GM18498 (cell line): ENCODE data around the gene NOTCH4.
"Not testable (repeated sequence)": the region's sequence is repeated elsewhere in the genome, so short reads cannot be mapped to it uniquely, and the experiment has no call there.

ENCODE experiments used
- ATAC-seq: cut with Tn5 transposase; IDR thresholded peaks from one replicate; pipeline ENCODE4 v1.9.1; 2021; ENCODE audit warnings: mild to moderate bottlenecking, moderate library complexity; ENCODE audit not compliant: unreplicated experiment

The NOTCH4 gene

DNA sequence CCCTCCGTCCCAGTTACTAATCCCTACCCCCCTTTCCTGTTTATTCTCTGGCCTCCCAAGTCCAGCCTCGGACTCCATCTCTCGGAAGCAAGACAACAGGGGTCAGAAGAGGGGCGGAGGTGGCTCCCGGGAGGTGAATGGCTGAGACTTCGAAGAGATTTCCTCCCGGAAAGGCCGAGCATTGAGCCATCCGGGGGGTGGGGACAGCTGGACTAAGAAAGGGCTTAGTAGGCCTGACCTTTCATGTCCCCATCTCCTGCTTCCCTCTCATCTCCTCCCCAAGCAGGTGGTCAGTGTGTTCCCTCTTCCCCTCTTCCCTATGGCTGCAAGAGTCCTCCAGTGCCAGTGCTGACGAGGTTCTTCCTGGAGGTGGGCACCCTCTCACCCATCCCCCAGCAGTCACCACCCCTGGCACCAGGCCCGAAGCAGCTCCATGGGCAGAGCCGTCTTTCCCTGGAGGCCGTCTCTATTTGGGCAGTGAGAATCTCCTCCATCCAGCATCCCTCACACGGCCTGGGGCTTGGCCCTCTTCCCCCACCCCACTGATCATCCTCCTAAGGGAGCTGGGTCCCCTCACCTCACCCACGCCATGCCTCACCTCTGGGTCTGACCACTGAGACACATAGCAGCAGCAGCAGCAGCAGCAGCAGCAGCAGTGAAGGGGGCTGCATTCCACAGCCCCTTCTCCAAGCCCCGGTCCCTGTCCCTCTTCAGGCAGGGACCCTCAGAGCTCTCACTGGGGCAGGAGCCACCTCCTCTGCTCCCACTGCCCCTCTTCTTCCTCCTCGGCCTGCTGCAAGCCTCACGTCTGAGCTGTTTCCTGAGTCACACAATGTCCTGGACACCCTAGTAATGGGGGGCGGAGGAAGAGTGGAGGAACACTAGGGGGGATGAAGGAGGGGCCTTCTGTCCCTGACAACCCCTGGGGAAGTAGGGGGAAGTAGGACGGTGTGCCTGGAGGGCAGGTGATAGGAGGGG lies at the start of gene NOTCH4:
Gene NOTCH4, minus strand, starts transcription at position 810 of the 978 bp plus-strand sequence. Its CDS starts 139 bp downstream, at position 671.
- ATAC-seq: no peak

DNA sequence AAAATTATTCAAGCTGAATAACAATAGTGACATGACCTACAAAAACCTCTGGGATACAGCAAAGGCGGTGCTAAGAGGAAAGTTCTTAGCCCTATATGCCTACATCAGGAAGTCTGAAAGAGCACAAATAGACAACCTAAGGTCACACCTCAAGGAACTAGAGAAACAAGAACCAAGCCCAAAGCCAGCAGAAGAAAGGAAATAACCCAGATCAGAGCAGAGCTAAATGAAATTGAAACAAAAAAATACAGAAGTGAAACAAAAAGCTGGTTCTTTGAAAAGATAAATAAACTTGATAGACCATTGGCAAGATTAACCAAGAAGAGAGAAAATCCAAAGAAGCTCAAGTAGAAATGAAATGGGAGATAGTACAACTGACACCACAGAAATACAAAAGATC lies 47.6 kb upstream of the NOTCH4 start:
- no peak for ATAC-seq

DNA sequence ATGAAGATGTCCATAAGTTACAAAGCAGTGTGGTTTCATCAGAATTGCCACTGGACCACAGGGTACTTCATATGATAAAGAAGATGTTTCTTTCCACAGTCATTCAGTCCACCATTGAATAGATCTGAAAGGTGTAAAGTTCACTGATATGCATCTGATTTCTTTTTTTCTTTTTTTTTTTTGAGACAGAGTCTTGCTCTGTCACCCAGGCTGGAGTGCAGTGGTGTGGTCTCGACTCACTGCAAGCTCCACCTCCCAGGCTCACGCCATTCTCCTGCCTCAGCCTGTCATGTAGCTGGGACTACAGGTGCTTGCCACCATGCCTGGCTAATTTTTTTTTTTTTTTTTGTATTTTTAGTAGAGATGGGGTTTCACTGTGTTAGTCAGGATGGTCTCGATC lies 44.6 kb upstream of the NOTCH4 start:
- ATAC-seq: not testable (repeated sequence)

DNA sequence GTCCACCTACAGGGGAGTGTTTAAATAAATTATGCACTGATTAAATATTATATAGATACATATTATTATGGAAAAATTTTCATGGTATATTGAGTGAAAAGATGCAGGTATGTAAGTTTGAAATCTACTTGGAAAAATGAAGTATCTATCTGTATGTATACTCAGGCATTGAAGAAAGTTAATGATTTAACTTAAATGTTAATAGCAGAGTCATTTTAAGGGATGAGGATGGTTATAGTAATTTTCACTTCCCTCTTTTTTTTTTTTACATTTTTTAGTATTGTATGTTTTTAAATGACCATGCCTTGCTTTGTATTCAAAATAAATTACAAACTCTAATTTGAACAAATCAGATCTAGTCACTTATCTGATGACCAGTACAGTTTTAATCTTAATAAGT lies 43.2 kb upstream of the NOTCH4 start:
- no peak for ATAC-seq

DNA sequence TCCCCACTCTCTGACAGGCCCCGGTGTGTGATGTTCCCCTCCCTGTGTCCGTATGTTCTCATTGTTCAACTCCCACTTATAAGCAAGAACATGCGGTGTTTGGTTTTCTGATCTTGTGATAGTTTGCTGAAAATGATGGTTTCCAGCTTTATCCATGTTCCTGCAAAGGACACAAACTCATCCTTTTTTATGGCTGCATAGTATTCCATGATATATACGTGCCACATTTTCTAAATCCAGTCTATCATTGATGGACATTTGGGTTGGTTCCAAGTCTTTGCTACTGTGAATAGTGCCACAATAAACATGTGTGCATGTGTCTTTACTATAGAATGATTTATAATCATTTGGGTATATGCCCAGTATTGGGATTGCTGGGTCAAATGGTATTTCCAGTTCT lies 33.4 kb upstream of the NOTCH4 start:
- not testable (repeated sequence) for ATAC-seq

DNA sequence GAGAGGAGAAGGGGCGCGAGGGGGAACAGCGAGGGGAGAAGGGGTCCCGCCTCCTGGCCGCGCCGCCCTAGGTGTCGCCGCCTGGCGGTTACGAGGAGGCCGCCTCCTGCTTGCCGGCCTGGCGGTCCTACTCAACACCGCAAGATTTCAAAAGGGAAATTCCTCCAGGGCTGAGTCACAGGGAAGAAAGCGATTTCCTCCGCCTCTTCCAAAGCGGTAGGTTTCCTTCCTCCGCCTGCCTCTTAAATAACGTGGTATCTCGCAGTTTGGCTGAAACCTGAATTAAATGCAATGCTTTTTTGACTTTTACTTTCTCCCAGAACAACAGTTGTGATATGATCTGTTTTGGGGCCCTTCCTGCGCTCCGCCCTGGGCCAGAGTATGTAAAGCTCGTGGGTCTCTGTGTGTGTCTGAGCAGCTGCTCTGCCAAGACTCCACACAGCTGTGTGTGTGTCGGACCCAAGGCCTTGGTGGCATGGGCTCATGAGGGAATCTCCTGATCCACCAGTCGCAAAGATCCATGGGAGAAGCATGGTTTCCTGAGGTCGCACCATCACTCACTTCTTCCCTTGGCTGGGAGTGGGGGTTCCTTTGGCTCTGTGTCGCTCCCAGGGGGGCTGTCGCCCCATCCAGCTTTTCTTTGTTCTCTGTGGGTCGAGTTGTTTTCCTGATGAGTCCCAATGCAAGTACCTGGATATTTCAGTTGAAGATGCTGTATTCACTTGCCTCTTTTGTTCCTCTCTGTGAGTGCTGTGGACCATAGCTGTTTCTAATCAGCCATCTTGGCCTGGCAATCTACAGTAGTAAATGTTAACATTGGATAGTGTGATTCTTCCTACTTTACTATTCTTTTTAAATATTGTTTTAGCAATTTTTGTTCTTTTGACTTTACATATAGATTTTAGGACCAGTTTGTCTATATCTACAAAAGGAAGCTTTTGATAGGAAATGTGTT lies 31.6 kb upstream of the NOTCH4 start:
- peak; percentile 75 for ATAC-seq

DNA sequence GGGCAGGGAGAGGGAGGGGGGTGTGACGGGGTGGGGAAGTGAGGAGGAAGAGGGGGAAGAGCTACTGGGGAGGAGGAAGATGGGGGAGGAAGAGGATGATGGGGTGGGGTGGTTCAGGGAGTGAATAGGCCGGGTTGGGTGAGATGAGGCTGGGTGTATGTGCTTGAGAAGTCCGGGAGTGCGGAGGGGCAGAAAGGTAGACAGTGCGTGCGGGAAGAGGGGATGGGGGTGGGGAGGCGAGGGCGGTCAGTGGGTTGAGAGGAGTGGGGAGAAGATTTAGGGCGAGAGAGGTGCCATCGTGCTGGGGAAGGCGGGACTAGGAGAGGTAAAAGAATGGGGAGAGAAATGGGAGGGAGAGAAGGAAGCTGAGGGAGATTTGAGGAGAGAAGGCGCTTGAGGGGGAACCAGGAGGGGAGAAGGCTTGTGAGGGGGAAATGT lies 30.9 kb upstream of the NOTCH4 start:
- ATAC-seq: no peak

DNA sequence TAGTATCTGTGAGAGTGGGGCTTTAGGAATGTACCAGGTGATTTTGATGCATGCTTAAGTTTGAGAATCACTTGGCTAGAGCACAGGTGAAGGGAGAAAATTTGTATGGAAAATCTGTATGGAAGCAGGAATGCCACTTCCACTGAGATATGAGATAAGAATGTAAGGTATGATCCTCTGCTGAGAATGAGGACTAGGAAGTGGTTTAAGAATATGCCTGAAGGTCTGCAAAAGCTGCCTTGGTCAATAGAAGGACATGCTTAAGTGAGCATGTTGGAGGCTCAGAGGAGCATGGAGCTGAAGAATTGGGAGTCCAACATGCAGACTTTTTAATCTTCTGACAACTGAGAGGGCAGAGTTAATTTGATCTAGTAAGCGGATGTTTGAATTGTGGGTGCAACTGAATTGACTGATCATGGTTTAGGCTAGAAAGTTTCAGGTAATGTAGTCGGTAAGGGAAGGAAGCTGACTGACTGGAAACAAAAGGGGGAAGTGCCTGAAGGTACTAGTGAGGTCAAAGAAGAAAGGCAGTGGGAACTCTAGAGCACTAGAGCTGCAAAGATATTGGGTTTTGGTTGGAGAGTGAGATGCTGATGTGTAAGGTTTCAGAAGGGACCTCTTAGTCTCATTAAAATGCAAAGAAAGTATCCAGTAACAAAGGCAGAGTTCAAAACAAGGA lies 28.6 kb upstream of the NOTCH4 start:
- no peak for ATAC-seq

DNA sequence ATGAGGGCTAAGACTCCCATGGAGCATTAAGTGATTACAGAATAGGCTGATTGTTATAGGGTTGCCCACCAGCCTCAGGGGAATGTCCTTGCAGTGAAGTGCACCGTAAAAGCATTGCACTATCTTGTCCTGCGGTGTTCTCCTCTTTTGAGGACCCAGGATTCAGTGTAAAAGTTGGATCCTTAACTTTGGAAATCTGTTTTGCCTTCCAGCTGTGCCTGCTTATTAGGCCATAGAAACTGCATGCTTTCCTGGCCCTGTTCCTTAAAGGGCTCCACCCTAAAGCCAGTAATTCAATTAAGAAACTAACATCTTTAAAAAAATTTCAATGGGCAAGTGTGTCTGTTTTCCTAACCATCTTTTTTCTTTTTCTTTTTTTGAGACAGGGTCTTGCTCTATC lies 25.4 kb upstream of the NOTCH4 start:
- no peak for ATAC-seq

DNA sequence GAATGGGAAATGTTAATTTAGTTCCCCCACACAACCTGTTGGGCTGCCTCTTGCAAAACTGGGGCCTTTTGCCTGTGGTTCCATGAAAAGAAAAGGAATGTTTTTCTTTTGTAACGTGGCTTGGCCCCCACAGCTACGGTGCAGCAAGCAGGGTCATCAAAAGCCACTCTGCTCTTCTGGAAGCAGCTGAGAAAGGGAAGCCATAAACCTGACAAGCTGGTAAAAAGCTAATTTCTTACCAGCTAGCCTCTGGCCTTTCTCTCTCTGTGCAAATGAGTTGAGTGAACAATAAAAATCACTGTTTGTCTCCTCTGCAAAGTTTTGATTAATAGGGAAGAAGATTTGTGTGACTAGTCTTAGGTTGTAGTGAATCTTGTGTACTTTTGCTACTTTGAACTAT lies 23.5 kb upstream of the NOTCH4 start:
- no peak for ATAC-seq

DNA sequence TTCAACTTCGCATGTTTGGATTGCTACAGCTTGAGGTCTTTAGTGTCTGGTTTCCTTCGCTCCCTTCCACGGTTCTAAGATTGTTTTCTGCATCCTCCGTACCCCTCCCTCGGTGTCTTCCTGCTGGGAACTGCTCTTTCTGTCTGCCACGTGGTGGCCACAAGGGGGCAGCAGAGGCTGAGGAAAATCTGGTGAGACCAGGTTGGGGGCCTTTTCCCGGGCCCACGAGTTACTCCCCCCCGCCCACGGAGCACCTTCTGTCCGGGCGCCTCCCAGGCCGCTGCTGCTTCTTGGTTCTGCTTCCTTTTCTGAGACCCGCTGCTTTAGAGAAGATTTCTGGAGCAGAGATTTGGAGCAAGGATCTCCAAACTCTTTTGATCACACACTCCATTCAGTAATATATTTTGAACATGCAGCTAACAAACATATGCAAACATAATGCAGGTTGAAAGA lies 21.1 kb upstream of the NOTCH4 start:
- no peak for ATAC-seq

DNA sequence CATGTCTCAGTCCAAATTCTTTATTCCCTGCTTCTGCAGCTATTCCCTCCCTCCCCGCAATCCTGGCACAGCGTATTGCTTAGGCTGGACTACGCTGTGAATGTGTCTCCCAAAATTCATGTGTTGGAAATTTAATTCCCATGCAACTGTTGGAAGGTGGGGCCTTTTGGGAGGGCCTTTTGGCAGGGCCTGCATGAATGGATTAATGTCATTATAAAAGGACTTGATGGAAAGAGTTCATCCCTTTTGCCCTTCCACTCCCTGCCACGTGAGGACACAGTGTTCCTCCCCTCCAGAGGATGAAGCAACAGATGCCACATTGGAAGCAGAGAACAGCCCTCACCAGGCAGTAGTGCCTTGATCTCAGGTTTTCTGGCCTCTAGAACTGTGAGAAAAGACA lies 20.4 kb upstream of the NOTCH4 start:
- ATAC-seq: no peak

DNA sequence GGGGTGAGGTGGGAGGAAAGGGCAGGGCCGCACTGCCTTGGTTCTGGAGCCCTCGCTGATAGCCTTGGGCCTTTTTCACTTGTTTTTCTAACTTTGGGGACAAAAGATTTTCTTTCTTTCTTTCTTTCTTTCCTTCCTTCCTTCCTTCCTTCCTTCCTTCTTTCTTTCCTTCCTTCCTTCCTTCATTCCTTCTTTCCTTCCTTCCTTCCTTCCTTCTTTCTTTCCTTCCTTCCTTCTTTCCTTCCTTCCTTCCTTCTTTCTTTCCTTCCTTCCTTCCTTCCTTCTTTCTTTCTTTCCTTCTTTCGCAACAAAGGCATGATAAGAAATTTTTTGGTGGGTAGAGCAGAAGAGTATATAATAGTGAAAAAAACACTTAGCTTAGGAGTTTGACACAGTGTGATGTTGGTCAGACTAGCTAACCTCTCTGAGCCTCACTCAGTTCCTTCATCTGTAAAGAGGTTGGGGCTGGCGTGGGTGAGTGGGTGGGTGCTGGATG lies 18.5 kb upstream of the NOTCH4 start:
- ATAC-seq: not testable (repeated sequence)

DNA sequence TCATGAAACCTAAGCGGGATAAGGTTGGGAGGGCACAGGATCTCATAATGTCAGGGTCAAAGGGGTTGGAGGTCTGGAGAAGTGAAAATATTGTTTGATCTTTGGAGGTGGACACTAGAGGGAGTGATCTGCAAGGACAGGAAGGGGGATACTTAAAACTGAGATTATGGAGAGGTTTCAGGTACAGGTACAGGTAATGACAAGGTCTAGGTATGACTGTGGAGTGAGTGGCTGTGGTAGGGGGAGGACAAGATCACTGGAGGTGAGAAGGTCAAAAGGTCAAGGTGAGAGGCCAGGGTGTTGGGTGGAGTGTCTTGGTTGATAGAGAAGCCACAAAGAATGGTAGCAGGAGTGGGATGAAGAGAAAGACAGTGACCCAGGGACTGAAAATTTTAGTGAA lies 16.8 kb upstream of the NOTCH4 start:
- ATAC-seq: no peak

DNA sequence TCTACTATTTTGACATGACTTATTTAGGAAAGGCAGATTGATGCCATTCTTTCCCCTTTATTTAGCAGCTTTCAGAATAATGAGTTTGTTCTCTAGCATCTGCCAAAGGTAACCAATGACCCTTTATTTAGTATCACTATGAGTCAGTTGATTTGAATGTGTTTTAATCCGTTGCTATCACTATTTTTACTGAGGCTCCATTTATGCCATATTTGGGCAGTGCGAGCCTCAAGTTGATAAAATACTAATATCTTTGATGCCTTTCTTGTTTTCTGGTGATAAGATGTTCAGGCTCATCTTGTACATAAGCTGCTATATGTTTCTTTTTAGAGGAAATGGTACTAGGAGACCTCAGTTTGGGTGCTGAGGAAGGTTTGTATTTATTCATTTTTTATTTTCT lies 15.6 kb upstream of the NOTCH4 start:
- ATAC-seq: no peak

DNA sequence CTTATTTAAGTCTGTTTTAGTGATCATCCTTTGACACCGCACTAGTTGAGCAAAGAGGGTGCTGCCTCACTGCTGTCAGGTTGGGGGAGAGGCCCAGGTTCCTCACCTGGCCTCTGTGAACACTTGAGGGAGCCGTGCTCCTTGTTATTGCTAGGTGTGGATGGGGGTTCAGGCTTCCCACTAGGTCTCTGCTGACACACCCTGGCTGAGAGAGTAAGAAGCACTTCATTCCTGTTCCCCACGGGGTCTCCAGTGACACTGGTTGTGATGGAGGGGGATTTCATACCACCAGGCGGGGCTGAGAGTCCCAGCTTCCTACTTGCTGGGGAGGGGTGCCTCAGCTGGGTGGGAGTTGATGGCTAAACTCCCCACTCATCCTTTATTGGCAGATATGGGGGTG lies 11.1 kb upstream of the NOTCH4 start:
- no peak for ATAC-seq

DNA sequence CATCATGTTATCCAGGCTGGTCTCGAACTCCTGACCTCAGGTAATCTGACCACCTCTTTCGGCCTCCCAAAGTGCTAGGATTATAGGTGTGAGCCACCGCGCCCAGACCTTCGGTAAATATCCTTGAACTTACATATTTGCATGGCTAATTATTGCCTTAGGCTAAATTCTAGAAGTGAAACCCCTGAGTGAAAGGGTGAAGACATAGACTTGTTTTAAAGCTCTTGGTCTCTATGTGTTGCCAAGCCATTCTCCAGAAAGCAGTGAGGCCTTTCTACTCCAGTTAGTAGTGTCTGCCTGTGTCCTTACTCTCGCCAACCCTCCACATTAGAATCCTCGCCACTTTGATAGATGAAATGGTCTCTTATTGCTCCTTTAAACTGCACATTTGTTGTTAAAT lies 2.6 kb upstream of the NOTCH4 start:
- no peak for ATAC-seq

DNA sequence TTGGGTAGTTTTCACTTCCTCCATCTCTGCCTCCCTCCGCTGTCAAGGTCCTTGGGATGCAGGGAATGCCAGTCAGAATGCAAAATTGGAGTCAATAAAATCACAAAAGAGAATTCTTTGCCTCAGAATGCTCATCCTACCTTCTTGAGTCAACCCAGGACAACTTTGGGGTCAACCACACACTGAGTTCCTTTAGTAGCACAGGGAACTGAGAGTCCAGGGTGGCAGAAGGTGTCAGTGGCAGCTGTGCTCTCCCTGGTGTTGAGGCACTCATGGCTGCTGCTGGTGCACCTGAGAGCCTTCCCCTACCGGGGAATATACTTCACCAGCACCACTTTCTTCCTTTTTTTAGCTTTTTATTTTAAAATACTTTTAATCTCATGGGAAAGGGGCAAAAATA lies 829 bp upstream of the NOTCH4 start:
- ATAC-seq: peak; percentile 55

DNA sequence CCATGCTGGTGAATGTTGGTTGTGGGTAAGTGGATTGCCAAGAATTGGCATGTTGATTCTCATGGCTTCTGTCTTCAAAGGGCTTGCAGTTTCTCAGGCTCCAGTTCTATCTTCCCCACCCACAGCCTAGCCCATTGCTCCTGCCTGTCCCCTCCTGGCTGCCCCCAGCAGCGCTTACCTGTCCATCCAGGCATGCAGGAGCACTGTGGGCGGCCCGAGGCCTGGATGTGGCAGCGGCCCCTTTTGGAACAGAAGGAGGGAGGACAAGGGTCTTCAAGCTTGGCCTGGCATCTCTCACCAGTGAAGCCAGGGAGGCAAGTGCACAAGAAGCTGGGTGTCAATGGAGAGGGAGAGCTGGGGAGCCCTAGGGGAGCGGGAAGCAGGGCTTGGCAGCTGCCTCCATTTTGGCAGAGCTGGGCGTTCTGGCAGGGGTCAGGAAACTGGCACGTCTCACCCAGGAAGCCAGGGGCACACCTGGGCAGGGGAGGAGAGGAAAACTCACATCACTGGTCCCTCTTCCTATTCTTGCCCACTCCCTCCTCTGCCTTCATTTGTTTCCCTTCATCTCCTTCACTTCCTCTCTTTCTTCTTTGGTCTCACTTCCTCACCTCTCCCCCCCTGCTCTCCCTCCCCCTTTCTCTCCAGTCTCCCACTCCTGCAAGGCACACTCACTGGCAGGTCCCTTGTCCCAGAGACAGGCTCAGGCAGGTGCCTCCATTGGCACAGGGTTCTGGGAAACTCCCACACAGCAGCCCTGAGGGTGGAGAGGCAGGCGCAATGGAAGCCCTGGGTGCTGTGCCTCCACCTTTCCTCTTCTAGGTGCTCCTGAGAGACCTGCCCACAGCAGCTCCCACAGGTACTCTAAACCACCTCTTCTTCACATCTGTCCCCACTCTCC lies 1.3 kb downstream of the NOTCH4 start:
- ATAC-seq: no peak

DNA sequence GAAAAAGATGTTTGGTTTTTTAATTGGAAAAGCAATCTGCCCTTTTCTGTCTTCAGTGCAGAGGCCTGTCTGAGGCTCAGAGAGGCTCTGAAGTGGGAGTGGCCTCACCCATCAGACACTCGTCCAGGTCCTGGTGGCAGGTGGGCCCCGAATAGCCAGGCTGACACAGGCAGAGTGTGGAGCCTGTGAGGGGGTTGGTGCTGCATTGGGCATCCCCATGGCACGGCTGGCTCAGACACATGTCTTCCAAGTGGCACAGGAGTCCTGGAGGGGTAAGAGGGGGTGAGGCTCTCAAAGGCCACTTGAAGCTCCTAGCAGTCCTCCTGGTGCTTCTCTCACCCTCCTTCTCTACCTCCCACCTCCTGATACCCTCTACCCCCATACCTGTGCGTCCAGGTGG lies 3.8 kb downstream of the NOTCH4 start:
- ATAC-seq: no peak
